ENCODE results near the gene DNAI4.
A peak's percentile ranks its signal among the peaks of the same experiment; 100 is the strongest.

DNAI4 gene

GRCh38 chr1:66933887-66934700 lies 9.4 kb upstream of the DNAI4 start:
- H3K4me3 Mint-ChIP-seq: peak overlapping the region; percentile 25
- peaks cover 2% of the 10 kb centered on the region for H3K36me3 Mint-ChIP-seq
- H3K4me1 Mint-ChIP-seq: peaks cover 30% of the 10 kb centered on the region
- ATAC-seq (ENCODE audit: low read depth) (no peak), DNase-seq (ENCODE audit: low spot score in 2 of 2) (no peak)
- no peak overlapping the region for H3K27ac Mint-ChIP-seq
- H3K9me3 Mint-ChIP-seq: no peaks in the 10 kb centered on the region
- H3K27me3 Mint-ChIP-seq: no peaks in the 10 kb centered on the region

GRCh38 chr1:66932291-66932690 lies 7.6 kb upstream of the DNAI4 start:
- Mint-ChIP-seq H3K27ac (no peak overlapping the region), H3K36me3 (peaks cover 2% of the 10 kb centered on the region), H3K27me3 (no peaks in the 10 kb centered on the region), H3K4me3 (peak overlapping the region; percentile 21), H3K4me1 (peaks cover 23% of the 10 kb centered on the region), H3K9me3 (no peaks in the 10 kb centered on the region)
- DNase-seq (ENCODE audit: low spot score in 2 of 2): no peak
- ATAC-seq (ENCODE audit: low read depth): no peak

- no peak for DNase-seq (ENCODE audit: low spot score in 2 of 2)
- Mint-ChIP-seq H3K36me3 (peaks cover 2% of the 10 kb centered on the region), H3K4me1 (peaks cover 21% of the 10 kb centered on the region), H3K27ac (peak overlapping the region; percentile 89), H3K9me3 (no peaks in the 10 kb centered on the region), H3K4me3 (peak overlapping the region; percentile 93), H3K27me3 (no peaks in the 10 kb centered on the region)
- ATAC-seq (ENCODE audit: low read depth): no peak
These were observed 6.9 kb upstream of the DNAI4 start for GRCh38 chr1:66931590-66931989.

GRCh38 chr1:66930823-66931174 lies 6.1 kb upstream of the DNAI4 start:
- peaks cover 21% of the 10 kb centered on the region for H3K4me1 Mint-ChIP-seq
- ATAC-seq (ENCODE audit: low read depth) (no peak), DNase-seq (ENCODE audit: low spot score in 2 of 2) (no peak)
- no peaks in the 10 kb centered on the region for H3K27me3 Mint-ChIP-seq
- no peaks in the 10 kb centered on the region for H3K36me3 Mint-ChIP-seq
- H3K27ac Mint-ChIP-seq: peak overlapping the region; percentile 89
- H3K9me3 Mint-ChIP-seq: no peaks in the 10 kb centered on the region
- H3K4me3 Mint-ChIP-seq: peak overlapping the region; percentile 93

- H3K27ac Mint-ChIP-seq: peak overlapping the region; percentile 89
- no peaks in the 10 kb centered on the region for H3K36me3 Mint-ChIP-seq
- no peaks in the 10 kb centered on the region for H3K27me3 Mint-ChIP-seq
- peaks cover 21% of the 10 kb centered on the region for H3K4me1 Mint-ChIP-seq
- peak overlapping the region; percentile 93 for H3K4me3 Mint-ChIP-seq
- H3K9me3 Mint-ChIP-seq: no peaks in the 10 kb centered on the region
- peak; percentile 95 to 97 for DNase-seq (ENCODE audit: low spot score in 2 of 2)
- ATAC-seq (ENCODE audit: low read depth): peak; percentile 72
These were observed 5.6 kb upstream of the DNAI4 start for GRCh38 chr1:66929999-66930822.

- Mint-ChIP-seq H3K4me3 (peak overlapping the region; percentile 93), H3K4me1 (peaks cover 21% of the 10 kb centered on the region), H3K27me3 (no peaks in the 10 kb centered on the region), H3K27ac (peak overlapping the region; percentile 89), H3K9me3 (no peaks in the 10 kb centered on the region), H3K36me3 (no peaks in the 10 kb centered on the region)
- DNase-seq (ENCODE audit: low spot score in 2 of 2): no peak
- no peak for ATAC-seq (ENCODE audit: low read depth)
These were observed 5.0 kb upstream of the DNAI4 start for GRCh38 chr1:66929691-66929998.

GRCh38 chr1:66929146-66929688 lies 4.6 kb upstream of the DNAI4 start:
- H3K4me1 Mint-ChIP-seq: peaks cover 21% of the 10 kb centered on the region
- H3K9me3 Mint-ChIP-seq: no peaks in the 10 kb centered on the region
- H3K27ac Mint-ChIP-seq: peak overlapping the region; percentile 89
- H3K27me3 Mint-ChIP-seq: no peaks in the 10 kb centered on the region
- ATAC-seq (ENCODE audit: low read depth): no peak
- peak overlapping the region; percentile 93 for H3K4me3 Mint-ChIP-seq
- no peaks in the 10 kb centered on the region for H3K36me3 Mint-ChIP-seq
- DNase-seq (ENCODE audit: low spot score in 2 of 2): no peak

GRCh38 chr1:66927528-66927927 lies 2.9 kb upstream of the DNAI4 start:
- H3K9me3 Mint-ChIP-seq: no peaks in the 10 kb centered on the region
- DNase-seq (ENCODE audit: low spot score in 2 of 2): no peak
- no peak overlapping the region for H3K4me3 Mint-ChIP-seq
- no peaks in the 10 kb centered on the region for H3K36me3 Mint-ChIP-seq
- no peaks in the 10 kb centered on the region for H3K27me3 Mint-ChIP-seq
- H3K27ac Mint-ChIP-seq: no peak overlapping the region
- peaks cover 22% of the 10 kb centered on the region for H3K4me1 Mint-ChIP-seq
- no peak for ATAC-seq (ENCODE audit: low read depth)

- no peak for DNase-seq (ENCODE audit: low spot score in 2 of 2)
- no peak for ATAC-seq (ENCODE audit: low read depth)
- no peaks in the 10 kb centered on the region for H3K9me3 Mint-ChIP-seq
- peak overlapping the region; percentile 97 for H3K27ac Mint-ChIP-seq
- H3K4me1 Mint-ChIP-seq: peaks cover 18% of the 10 kb centered on the region
- no peaks in the 10 kb centered on the region for H3K27me3 Mint-ChIP-seq
- H3K4me3 Mint-ChIP-seq: peak overlapping the region; percentile 99
- H3K36me3 Mint-ChIP-seq: no peaks in the 10 kb centered on the region
These were observed 1.3 kb upstream of the DNAI4 start for GRCh38 chr1:66925944-66926343.

- ATAC-seq (ENCODE audit: low read depth) (no peak), DNase-seq (ENCODE audit: low spot score in 2 of 2) (no peak)
- H3K36me3 Mint-ChIP-seq: no peaks in the 10 kb centered on the region
- peaks cover 18% of the 10 kb centered on the region for H3K4me1 Mint-ChIP-seq
- H3K4me3 Mint-ChIP-seq: peak overlapping the region; percentile 99
- H3K27ac Mint-ChIP-seq: peak overlapping the region; percentile 97
- H3K9me3 Mint-ChIP-seq: no peaks in the 10 kb centered on the region
- H3K27me3 Mint-ChIP-seq: no peaks in the 10 kb centered on the region
These were observed 878 bp upstream of the DNAI4 start for GRCh38 chr1:66925558-66925910.

GRCh38 chr1:66920543-66920942 lies 4.1 kb downstream of the DNAI4 start:
- no peaks in the 10 kb centered on the region for H3K27me3 Mint-ChIP-seq
- no peak for ATAC-seq (ENCODE audit: low read depth)
- H3K4me1 Mint-ChIP-seq: peaks cover 9% of the 10 kb centered on the region
- no peak for DNase-seq (ENCODE audit: low spot score in 2 of 2)
- no peak overlapping the region for H3K27ac Mint-ChIP-seq
- H3K36me3 Mint-ChIP-seq: peaks cover 8% of the 10 kb centered on the region
- peaks cover 3% of the 10 kb centered on the region for H3K9me3 Mint-ChIP-seq
- H3K4me3 Mint-ChIP-seq: no peak overlapping the region

GRCh38 chr1:66919828-66920227 lies 4.8 kb downstream of the DNAI4 start:
- Mint-ChIP-seq H3K9me3 (peaks cover 3% of the 10 kb centered on the region), H3K4me1 (peaks cover 9% of the 10 kb centered on the region), H3K27ac (no peak overlapping the region), H3K4me3 (no peak overlapping the region), H3K36me3 (peaks cover 8% of the 10 kb centered on the region), H3K27me3 (no peaks in the 10 kb centered on the region)
- ATAC-seq (ENCODE audit: low read depth) (no peak), DNase-seq (ENCODE audit: low spot score in 2 of 2) (no peak)

GRCh38 chr1:66919063-66919462 lies 5.6 kb downstream of the DNAI4 start:
- Mint-ChIP-seq H3K27me3 (no peaks in the 10 kb centered on the region), H3K27ac (no peak overlapping the region), H3K9me3 (peaks cover 3% of the 10 kb centered on the region), H3K36me3 (peaks cover 8% of the 10 kb centered on the region), H3K4me1 (peaks cover 9% of the 10 kb centered on the region), H3K4me3 (no peak overlapping the region)
- ATAC-seq (ENCODE audit: low read depth) (no peak), DNase-seq (ENCODE audit: low spot score in 2 of 2) (no peak)

- no peak overlapping the region for H3K27ac Mint-ChIP-seq
- H3K4me1 Mint-ChIP-seq: peaks cover 4% of the 10 kb centered on the region
- DNase-seq (ENCODE audit: low spot score in 2 of 2): no peak
- no peaks in the 10 kb centered on the region for H3K27me3 Mint-ChIP-seq
- H3K9me3 Mint-ChIP-seq: peaks cover 3% of the 10 kb centered on the region
- no peak for ATAC-seq (ENCODE audit: low read depth)
- peaks cover 8% of the 10 kb centered on the region for H3K36me3 Mint-ChIP-seq
- H3K4me3 Mint-ChIP-seq: no peak overlapping the region
These were observed 7.2 kb downstream of the DNAI4 start for GRCh38 chr1:66917476-66917875.
